Middle frontal gyrus (tissue), 1 donor: Measurements from ENCODE around the gene GPS1.
A peak's percentile ranks its signal among the peaks of the same experiment; 100 is the strongest.
"Not testable (repeated sequence)": the region's sequence is repeated elsewhere in the genome, so short reads cannot be mapped to it uniquely, and the experiment has no call there.

Experiments used
- DNase-seq: peaks from one replicate; pipeline ENCODE4 v3.0.0-alpha.2; 2015; ENCODE audit warnings: low spot score; ENCODE audit errors: extremely low spot score

Gene GPS1

GRCh38 chr17:82025401-82026107 is 26.1 kb upstream of the GPS1 start:
- no peak for DNase-seq

DNA sequence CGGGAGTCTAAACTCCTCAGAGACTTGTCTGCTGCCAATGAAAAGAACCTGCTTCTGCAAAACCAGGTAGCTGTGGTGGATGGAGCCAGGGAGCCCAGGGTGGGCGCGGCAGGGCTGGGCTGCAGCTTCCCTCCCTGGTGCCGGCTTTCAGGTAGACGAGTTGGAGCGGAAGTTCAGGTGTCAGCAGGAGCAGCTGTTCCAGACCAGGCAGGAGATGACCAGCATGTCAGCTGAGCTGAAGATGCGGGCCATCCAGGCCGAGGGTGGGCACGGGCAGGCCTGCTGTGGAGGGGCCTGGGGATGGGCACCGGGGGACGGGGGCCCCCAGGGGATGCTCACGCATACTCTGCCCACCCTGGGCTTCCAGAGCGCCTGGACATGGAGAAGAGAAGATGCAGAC is 23.5 kb upstream of the GPS1 start:
- DNase-seq, result no peak

GRCh38 chr17:82028966-82029365 is 22.7 kb upstream of the GPS1 start:
- no peak for DNase-seq

GRCh38 chr17:82029391-82029790 is 22.3 kb upstream of the GPS1 start:
- no peak for DNase-seq

- DNase-seq, result no peak
These were observed 21.7 kb upstream of the GPS1 start for GRCh38 chr17:82029990-82030469.

- peak; percentile 65 for DNase-seq
These were observed 21.0 kb upstream of the GPS1 start for GRCh38 chr17:82030470-82031302.

DNA sequence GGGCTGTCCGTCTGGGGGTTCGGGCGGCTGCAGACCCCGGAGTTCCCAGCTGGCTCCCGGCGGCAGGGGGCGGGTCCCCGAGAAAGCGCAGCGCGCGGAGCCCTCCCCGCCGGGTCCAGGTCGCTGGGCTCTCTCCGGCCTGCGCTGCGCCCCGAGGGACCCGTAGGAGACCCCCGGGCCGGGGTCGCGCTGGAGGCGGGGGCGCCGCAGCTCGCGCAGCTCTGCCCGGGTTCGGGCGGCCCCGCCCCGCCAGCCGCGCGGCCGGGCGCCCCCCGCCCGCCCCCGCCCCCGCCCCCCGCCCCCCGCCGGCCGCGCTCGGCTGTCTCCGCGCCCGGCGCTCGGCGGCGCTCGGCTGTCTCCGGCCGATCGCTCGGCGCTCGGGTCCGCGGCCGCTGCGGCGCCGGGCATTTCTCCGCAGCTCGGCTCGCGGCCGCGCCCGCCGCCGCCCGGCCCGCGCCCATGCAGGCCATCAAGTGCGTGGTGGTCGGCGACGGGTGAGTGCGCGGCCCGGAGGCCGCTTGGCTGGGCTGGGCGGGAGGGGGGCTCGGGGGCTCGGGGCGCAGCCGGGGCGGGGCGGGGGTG is 20.3 kb upstream of the GPS1 start, which contains the start of gene RAC3:
TSS of gene RAC3 (plus strand) at position 376 of the 582 bp plus-strand sequence. CDS start at position 460, 84 bp downstream.
- no peak for DNase-seq

GRCh38 chr17:82031885-82032627 is 19.6 kb upstream of the GPS1 start:
- DNase-seq, result no peak

DNA sequence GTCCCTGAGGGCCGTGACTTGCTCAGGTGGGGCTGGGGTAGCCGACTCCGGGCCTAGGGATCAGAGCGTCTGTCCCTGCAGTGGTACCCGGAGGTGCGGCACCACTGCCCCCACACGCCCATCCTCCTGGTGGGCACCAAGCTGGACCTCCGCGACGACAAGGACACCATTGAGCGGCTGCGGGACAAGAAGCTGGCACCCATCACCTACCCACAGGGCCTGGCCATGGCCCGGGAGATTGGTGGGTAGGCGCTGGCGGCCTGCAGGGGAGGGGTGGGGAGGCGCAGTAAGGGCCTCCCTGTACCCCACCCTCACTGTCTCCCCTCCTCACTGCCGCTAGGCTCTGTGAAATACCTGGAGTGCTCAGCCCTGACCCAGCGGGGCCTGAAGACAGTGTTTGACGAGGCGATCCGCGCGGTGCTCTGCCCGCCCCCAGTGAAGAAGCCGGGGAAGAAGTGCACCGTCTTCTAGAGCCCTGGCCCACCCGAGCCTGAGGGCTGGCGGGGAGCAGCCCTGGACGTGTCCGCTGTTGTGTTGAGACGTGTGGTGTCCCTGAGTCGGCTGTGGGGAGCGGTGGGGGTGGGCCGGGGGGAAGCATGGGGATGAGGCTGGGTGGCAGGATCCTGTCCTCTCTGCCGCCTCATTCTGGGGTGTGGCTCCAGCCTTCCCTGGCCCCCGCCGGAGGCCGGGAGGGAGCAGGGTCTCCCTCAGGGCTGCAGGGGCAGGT is 18.2 kb upstream of the GPS1 start:
- DNase-seq, result no peak

- no peak for DNase-seq
These were observed 17.2 kb upstream of the GPS1 start for GRCh38 chr17:82034371-82035011.

GRCh38 chr17:82035488-82035887 is 16.2 kb upstream of the GPS1 start:
- DNase-seq, result no peak

GRCh38 chr17:82035956-82036633 is 15.6 kb upstream of the GPS1 start:
- DNase-seq, result no peak

DNA sequence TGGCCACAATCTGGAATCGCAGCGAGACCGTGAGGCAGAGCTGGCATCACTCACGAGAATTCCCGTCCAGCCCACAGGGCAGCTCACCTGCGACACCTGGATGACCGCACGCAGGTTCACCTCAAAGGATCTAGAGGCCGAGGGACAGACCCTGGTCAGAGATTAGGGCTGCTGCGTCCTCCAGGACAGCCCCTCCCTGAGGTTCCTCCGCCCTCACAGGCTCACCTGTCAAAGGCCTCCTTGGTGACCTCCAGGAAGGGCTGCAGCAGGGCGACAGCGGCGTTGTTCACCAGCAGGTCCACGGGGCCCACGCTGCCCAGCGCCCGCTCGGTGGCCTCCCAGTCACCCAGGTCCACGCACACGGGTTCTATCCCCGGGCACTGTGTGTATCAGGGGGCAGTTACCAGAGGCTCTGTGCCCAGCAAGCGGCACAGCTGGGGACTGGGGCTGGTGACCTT is 15.0 kb upstream of the GPS1 start:
- DNase-seq, result no peak

GRCh38 chr17:82037092-82037888 is 14.4 kb upstream of the GPS1 start, which contains the start of gene DCXR:
Gene DCXR, minus strand, starts transcription at chr17:82037697. Its CDS starts 15 bp downstream, at chr17:82037682.
- peak; percentile 84 for DNase-seq

GRCh38 chr17:82037889-82038195 is 13.9 kb upstream of the GPS1 start:
- no peak for DNase-seq

GRCh38 chr17:82038796-82039409 is 12.8 kb upstream of the GPS1 start:
- DNase-seq, result not testable (repeated sequence)

GRCh38 chr17:82039695-82040299 is 11.9 kb upstream of the GPS1 start:
- DNase-seq, result no peak
